ENCODE results near the gene LGALSL. TPM values are rescaled to one million over a fixed set of nuclear protein-coding genes. Genes with fewer than 3 reads are reported as not detected.

The LGALSL gene
- total RNA-seq, 1 donor from 2014 or later, result 13.1 TPM

- intact Hi-C loops (cut with DNase I), result no loop called here
- no peak for DNase-seq (ENCODE audit: low spot score)
These were observed 12.6 kb downstream of the LGALSL start for GRCh38 chr2:64466478-64467085.

DNA sequence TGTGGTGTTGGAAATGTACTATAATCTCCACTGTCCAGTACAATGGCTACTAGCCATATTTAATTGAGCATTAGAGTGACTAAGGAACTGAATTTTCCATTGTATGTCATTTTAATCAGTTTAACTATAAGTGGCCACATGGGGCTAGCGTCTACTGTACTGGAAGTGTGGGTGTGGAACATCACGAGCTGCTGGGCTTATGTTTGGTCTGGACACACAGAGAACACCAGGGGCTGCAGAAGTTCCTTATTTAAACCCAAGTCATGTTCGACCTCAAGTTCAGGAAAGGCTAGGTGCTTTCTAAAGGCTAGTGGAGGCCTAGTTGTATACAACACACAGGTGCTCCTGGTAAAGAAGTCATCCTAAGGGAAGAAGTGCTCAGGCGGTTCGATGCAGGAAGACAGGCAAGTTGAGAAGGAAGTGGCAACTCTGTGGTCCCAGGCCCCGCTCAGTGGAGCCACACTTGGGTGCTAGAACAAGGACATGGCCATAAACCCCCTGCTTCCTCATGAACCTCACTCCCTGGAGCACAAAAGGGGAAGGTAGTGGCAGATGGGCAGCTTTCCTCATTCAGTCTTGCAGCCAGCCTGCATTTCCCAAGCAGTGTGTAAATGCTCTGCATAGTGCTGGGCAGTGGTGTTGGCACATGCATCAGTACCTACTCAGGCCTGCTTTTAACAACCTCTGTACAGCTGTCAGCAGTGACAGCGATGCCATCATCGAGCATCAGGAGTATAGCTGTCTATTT, 13.3 kb downstream of the LGALSL start:
- intact Hi-C loops (cut with DNase I), result no loop called here
- DNase-seq (ENCODE audit: low spot score), result peak; percentile 80

GRCh38 chr2:64469261-64469660, 15.3 kb downstream of the LGALSL start:
- intact Hi-C loops (cut with DNase I), result no loop called here
- no peak for DNase-seq (ENCODE audit: low spot score)

DNA sequence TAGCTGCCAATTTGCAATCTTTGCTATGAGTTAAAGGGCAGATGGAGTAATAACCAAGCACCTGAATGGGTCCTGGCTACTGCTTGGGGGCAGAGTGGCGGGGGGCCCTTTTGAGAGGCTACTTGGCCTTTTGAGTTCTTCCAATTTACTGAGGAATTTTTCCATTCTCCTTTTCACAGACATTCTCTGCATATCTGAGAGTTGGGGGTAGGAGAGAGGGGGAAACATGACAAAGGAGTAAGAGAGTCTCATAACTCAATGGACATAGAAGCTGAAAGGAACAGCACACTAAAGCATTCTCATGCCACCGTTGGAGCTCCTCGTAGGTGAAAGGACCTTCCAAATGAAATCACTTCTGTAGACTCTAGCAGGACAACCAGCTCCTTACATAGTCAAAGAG, 16.1 kb downstream of the LGALSL start:
- intact Hi-C loops (cut with DNase I), result no loop called here
- no peak for DNase-seq (ENCODE audit: low spot score)

DNA sequence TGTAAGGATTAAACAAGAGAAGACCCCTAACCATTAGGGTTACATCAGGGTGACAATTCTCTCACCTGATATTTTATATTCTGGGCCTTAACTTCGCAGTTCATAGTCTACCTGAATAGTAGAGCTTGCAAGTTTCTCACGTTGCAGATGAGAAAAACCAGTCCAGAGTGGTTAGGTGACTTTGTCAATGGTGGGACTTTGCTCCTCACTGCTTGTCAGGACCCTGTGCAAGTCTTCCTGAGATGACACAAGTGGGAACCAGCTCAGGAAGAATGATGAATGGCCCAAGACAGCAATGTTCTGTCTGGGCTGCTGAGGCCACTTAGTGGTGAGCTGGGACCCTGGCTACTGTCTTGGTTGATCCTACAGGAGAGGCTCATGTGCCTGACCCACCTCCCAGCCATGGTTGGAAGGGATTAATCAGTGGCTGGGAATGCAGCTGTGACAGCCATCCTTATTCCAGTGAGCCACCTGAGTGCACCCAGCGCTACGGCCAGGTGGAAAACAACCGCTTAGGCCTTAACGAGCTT, 16.9 kb downstream of the LGALSL start:
- intact Hi-C loops (cut with DNase I), result no loop called here
- no peak for DNase-seq (ENCODE audit: low spot score)

- intact Hi-C loops (cut with DNase I), result no loop called here
- DNase-seq (ENCODE audit: low spot score), result no peak
These were observed 17.6 kb downstream of the LGALSL start for GRCh38 chr2:64471600-64471999.

GRCh38 chr2:64472881-64473280, 18.9 kb downstream of the LGALSL start:
- no peak for DNase-seq (ENCODE audit: low spot score)
- intact Hi-C loops (cut with DNase I), result no loop called here

- intact Hi-C loops (cut with DNase I), result no loop called here
- no peak for DNase-seq (ENCODE audit: low spot score)
These were observed 20.2 kb downstream of the LGALSL start for GRCh38 chr2:64474121-64474571.

DNA sequence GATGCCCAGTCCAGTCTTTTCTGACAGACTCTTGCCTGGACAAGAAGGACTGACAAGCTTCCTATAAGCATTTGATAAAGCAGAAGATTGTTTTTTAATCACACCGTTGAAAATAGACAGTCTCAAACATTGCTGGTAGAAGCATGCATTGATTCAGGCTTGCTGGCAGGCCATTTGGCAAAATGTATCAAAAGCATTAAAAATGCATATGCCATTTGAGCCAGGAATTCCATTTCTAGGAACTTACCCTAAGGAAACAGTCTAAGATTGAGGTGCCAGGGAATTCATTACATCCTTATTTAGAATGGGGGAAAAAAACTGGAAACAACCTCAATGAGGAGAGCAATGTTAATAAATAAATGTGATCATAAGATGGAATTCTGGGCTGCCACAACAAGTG, 20.7 kb downstream of the LGALSL start:
- intact Hi-C loops (cut with DNase I), result no loop called here
- DNase-seq (ENCODE audit: low spot score), result no peak

GRCh38 chr2:64477037-64477436, 23.1 kb downstream of the LGALSL start:
- intact Hi-C loops (cut with DNase I), result no loop called here
- no peak for DNase-seq (ENCODE audit: low spot score)

DNA sequence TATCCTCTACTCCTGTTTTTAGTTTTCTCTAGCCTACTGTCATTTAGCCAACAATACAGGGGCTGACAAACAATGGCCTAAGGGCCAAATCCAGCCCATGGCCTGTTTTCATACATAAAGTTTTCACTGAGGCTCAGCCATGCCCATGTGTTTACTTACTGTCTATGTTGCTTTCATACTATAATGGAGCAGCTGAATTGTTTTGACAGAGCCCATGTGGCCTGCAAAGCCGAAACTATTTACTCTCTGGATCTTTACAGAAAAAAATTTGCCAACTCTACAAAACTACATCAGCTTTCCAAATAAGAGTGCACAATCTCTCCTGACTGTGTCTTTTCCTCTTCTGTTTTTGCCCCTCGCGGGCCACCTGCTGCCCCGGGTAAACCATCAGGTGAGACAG, 24.0 kb downstream of the LGALSL start:
- no peak for DNase-seq (ENCODE audit: low spot score)
- intact Hi-C loops (cut with DNase I), result no loop called here

DNA sequence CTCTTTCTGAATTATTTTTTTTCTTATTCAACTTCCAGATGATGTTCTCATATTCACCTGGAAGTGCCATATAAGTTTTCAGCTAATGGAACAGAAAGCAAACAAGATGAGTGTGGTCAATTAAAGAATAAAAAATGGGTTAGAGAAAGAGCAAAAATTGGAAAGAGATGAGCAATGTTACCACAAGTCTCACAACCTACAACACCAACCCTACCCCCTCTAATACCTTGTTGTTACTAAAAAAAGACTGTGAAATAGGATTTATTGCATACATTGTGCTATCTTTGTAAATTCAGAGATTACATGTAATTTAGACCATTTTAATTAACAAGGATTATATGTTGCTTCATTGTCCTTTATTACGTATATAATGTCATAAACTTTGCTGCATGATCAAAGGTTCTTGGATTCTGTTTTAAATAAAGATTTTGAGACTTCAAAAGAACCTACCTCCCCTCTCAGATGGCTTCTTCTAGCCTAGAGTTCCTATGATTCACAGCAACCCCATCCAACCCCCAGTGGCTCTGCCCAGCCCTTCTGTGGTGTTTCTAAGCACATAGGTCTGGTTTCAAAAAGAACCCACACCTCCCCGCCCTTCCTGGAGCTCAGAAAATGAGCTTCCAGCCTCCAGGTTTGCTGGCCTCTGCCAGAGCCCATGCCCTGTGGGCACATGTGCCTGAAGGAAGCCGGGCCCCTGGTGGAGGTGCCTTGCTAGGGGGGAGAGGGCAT, 24.7 kb downstream of the LGALSL start:
- intact Hi-C loops (cut with DNase I), result no loop called here
- no peak for DNase-seq (ENCODE audit: low spot score)

DNA sequence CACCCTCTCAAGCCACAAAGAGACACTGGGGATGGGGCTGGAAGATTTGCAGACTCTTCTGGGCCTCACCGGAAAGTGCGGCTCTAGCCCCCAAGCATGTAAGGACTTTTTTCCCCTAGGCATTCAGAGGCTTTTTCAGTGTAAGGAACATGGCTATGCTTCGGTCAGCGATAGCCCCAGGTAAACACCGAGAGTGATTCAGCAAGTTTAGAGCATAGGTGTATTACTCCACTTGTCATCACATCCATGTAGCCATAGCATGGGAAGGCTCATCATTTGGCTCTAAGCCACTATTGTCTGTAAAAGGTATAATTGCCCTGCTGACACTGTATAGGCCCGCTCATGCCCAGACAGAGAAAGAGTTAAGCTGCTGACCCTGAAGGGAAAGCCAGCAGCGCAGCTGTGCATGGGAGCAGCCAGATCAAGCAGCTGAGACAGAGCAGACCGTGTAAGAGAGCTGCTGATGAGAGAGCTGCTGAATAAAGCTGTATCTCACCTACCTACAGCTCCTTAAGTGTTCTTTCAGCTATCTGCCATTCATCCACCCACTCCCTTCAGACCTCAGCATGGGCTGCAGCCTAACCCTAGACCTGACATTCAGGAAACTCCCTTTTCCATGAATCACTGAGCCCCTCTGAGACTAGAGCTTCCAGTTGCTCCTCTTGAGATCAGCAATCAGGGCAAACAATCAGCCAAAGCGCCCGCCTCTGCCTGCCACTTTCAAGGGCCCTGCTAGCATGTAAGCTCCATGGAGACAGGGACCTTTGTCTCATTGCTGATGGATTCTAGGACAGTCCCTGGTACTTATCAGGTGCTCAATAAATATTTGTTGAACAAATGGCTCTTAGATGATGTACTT, 25.5 kb downstream of the LGALSL start:
- intact Hi-C loops (cut with DNase I), result no loop called here
- no peak for DNase-seq (ENCODE audit: low spot score)

DNA sequence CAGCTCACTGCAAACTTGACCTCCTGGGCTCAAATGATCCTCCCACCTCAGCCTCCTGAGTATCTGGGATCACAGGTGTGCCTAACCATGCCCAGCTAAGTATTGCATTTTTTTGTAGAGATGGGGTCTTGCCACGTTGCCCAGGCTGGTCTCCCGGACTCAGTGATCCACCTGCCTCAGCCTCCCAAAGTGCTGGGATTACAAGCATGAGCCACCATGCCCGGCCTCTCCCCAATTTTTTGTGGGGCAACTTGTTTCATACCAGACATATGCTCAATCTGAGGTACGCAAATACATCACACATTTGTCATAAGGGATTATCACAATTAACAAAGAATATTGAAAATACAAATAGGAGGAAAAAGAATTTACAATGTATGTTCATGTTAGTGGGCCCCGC, 27.7 kb downstream of the LGALSL start:
- intact Hi-C loops (cut with DNase I), result no loop called here
- DNase-seq (ENCODE audit: low spot score), result no peak

- no peak for DNase-seq (ENCODE audit: low spot score)
- intact Hi-C loops (cut with DNase I), result no loop called here
These were observed 28.3 kb downstream of the LGALSL start for GRCh38 chr2:64482243-64482642.

DNA sequence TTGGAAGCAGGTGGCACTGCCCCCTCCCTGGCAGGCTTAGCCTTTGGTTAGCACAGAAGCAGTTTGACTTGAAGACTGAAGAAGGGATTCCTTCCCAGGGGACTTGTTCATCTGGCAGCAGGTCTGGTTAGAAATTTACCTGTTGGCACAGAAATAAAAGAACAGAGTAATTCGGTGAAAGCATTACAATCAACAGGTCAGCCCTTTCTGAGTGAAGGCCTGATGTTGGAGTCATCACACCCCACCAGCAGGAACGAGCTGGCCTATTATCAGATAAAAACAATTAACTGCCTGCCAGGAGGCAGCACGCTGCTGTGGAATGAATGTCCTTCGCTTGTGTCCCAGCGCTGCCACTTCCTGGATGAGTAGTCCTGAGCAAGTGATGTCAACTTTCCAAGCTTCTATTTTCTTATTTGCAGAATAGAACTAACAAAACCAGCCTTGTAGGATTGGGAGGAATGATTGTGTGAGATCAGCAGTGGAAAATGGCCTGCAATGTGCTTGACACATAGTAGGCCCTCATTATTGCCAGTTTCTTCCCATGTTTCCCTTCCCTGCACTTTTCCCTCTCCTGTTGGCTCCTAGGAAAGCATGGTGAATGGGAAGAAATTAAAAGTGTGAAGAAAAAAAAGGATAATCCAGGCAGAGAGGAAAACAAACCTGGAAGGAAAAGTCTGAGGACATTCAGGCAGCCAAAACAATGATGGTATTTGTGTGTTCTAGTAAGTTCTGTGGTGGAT, 29.0 kb downstream of the LGALSL start:
- no peak for DNase-seq (ENCODE audit: low spot score)
- intact Hi-C loops (cut with DNase I), result no loop called here

DNA sequence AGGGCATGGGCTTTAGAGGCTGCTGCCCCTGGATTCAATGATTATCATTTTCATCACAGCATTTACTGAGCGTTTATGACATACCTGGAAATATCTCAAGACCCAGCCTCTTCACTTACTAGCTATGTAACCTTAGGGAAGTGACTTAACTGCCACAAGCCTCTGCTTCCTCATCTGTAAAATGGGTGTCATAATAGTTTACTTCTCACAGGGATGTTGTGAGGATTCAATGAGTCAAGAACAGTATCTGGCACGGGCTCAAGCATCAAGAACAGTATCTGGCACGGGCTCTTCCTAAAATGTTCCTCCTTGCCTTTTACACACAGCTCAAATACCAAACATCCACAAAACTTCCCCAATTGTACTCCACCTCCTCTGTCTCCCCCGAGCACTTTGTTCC, 31.4 kb downstream of the LGALSL start:
- intact Hi-C loops (cut with DNase I), result loop anchor here (5.0 kb wide), 1 partner anchor 438 kb away; no protein-coding TSS in a partner anchor

GRCh38 chr2:64485961-64486360, 32.0 kb downstream of the LGALSL start:
- DNase-seq (ENCODE audit: low spot score), result no peak
- intact Hi-C loops (cut with DNase I), result loop anchor here (2.0 to 5.0 kb wide), 2 partner anchors 31 to 439 kb away; partner anchors contain the start of gene LGALSL

More for the DNA sequence above, 31.4 kb downstream of the LGALSL start:
- no peak for DNase-seq (ENCODE audit: low spot score)
